Measurements from ENCODE around the gene FGD6.
"Not testable (repeated sequence)": the region's sequence is repeated elsewhere in the genome, so short reads cannot be mapped to it uniquely, and the experiment has no call there.

GRCh38 chr12:95196875-95197569, 20.2 kb downstream of the FGD6 start:
- TF ChIP-seq POLR2A (IDR thresholded peaks at IDR 0.05); CTCF (IDR thresholded peaks at IDR 0.05 in 4 of 5, conservative IDR thresholded peaks at IDR 0.05 in 1 of 5): not testable (repeated sequence)

All from gastrocnemius medialis (tissue), 4 donors.